B cell (primary cell): ENCODE measurements around the gene MAN1B1. TPM values are rescaled to one million over a fixed set of nuclear protein-coding genes. Genes with fewer than 3 reads are reported as not detected.

Source experiments
- ATAC-seq: fragments of 200-7000 bp; cut with Tn5 transposase; one replicate; pipeline ENCODE4 v1.10.0; 2021; ENCODE audit warnings: low read depth, mild to moderate bottlenecking, moderate number of reproducible peaks, moderate library complexity
- CTCF ChIA-PET: fragments of 350-600 bp; sonication (Branson Sonifier 250); formaldehyde crosslinking; loops from one replicate; lab custom pipeline; 2021; ENCODE audit warnings: antibody characterized with exemption, inconsistent platforms; lab: Charles Lee
- POLR2A ChIA-PET: fragments of 350-600 bp; sonication (Branson Sonifier 250); formaldehyde crosslinking; loops from one replicate; lab custom pipeline; 2021; ENCODE audit warnings: antibody characterized with exemption; lab: Charles Lee
- DNase-seq: peaks from one replicate; pipeline ENCODE4 v3.0.0; 2013
- H2AFZ ChIP-seq: 2 replicates; pipeline ENCODE4 v1.6.1; 2012; ENCODE audit warnings: mild to moderate bottlenecking, low read depth, low read length; ENCODE audit not compliant: insufficient read depth, poor library complexity, severe bottlenecking
- H3K27ac ChIP-seq, 2 donors: 1 replicate in 1 of 2; 2 replicates in 1 of 2; pipeline ENCODE4 v1.5.1; 2012 to 2013; ENCODE audit warnings: low read length in 2 of 2, mild to moderate bottlenecking in 2 of 2, moderate library complexity in 1 of 2
- H3K27me3 ChIP-seq, 4 experiments: fragments of 200-600 bp in 1 of 4; sonication (generic) in 1 of 4; replicated peaks in 1 of 4; 1 replicate in 2 of 4; 2 replicates in 2 of 4; pipeline versions ENCODE4 v1.6.1 to v1.7.0; 2013 to 2016; ENCODE audit warnings: low read length in 3 of 4, mild to moderate bottlenecking in 2 of 4, mixed read lengths in 1 of 4, moderate library complexity in 1 of 4; ENCODE audit not compliant: insufficient read depth in 4 of 4, control insufficient read depth in 3 of 4; ENCODE audit errors: control extremely low read depth in 1 of 4
- H3K36me3 ChIP-seq, 2 experiments: replicated peaks in 1 of 2; 1 replicate in 1 of 2; 2 replicates in 1 of 2; pipeline versions ENCODE4 v1.6.1 to v1.7.1; 2013; ENCODE audit warnings: low read length in 1 of 2; ENCODE audit not compliant: insufficient read depth in 2 of 2, control insufficient read depth in 1 of 2; ENCODE audit errors: control extremely low read depth in 1 of 2, extremely low read depth in 1 of 2
- H3K4me1 ChIP-seq, 2 donors: fragments of 200-600 bp in 1 of 2; sonication (generic) in 1 of 2; 1 replicate in 1 of 2; 2 replicates in 1 of 2; pipeline versions ENCODE4 v1.5.1 to v1.6.1; 2013 to 2017; ENCODE audit warnings: low read length in 2 of 2; ENCODE audit not compliant: control insufficient read depth in 2 of 2, insufficient read depth in 2 of 2
- H3K4me2 ChIP-seq: replicated peaks from 2 replicates; pipeline ENCODE3; 2012; ENCODE audit warnings: mild to moderate bottlenecking, low read depth, low read length; ENCODE audit not compliant: poor library complexity, severe bottlenecking
- H3K4me3 ChIP-seq, 5 experiments: fragments of 200-600 bp in 1 of 5; sonication (generic) in 1 of 5; 1 replicate in 3 of 5; 2 replicates in 2 of 5; pipeline versions ENCODE4 v1.5.1 to v1.7.0; 2011 to 2016; ENCODE audit warnings: low read length in 4 of 5, mild to moderate bottlenecking in 4 of 5, low read depth in 2 of 5, control low read depth in 1 of 5, moderate library complexity in 1 of 5; ENCODE audit not compliant: insufficient read depth in 1 of 5; ENCODE audit errors: control extremely low read depth in 1 of 5, extremely low read depth in 1 of 5
- H3K79me2 ChIP-seq: fragments of 200-600 bp; sonication (generic); one replicate; pipeline ENCODE4 v1.6.0; 2016; ENCODE audit warnings: low read length; ENCODE audit not compliant: control insufficient read depth, insufficient read depth
- H3K9ac ChIP-seq: fragments of 200-600 bp; sonication (generic); 2 replicates; pipeline ENCODE4 v1.6.1; 2017; ENCODE audit warnings: mild to moderate bottlenecking, low read length, moderate library complexity
- H3K9me3 ChIP-seq, 3 donors: one replicate each; pipeline versions ENCODE4 v1.6.1 to v1.7.1; 2013; ENCODE audit warnings: low read length in 2 of 3; ENCODE audit not compliant: control insufficient read depth in 2 of 3, insufficient read depth in 1 of 3; ENCODE audit errors: control extremely low read depth in 1 of 3
- H4K20me1 ChIP-seq: 2 replicates; pipeline ENCODE4 v1.6.0; 2012; ENCODE audit warnings: mild to moderate bottlenecking, low read length; ENCODE audit not compliant: insufficient read depth, control insufficient read depth, poor library complexity, severe bottlenecking
- H3K27ac Mint-ChIP-seq: one replicate; pipeline ENCODE4 v1.8.0; 2021; ENCODE audit warnings: mixed read lengths
- H3K27me3 Mint-ChIP-seq: one replicate; pipeline ENCODE4 v1.8.0; 2021; ENCODE audit warnings: mixed read lengths
- H3K4me1 Mint-ChIP-seq: one replicate; pipeline ENCODE4 v1.8.0; 2021; ENCODE audit warnings: mixed read lengths
- H3K4me3 Mint-ChIP-seq: one replicate; pipeline ENCODE4 v1.8.0; 2021; ENCODE audit warnings: mixed read lengths
- H3K9me3 Mint-ChIP-seq: one replicate; pipeline ENCODE4 v1.8.0; 2022; ENCODE audit warnings: mixed read lengths; ENCODE audit not compliant: insufficient read depth
- CTCF ChIP-seq: fragments of 200-600 bp; IDR thresholded peaks from one replicate; pipeline ENCODE4 v1.8.0; 2022; ENCODE audit warnings: antibody characterized with exemption, mild to moderate bottlenecking
- EZH2 ChIP-seq: IDR thresholded peaks from 2 replicates; pipeline ENCODE4 v1.6.1; 2012; ENCODE audit warnings: borderline replicate concordance, low read depth, mild to moderate bottlenecking, moderate library complexity, low read length; ENCODE audit not compliant: insufficient read depth, poor library complexity, severe bottlenecking
- WGBS: methylation state at CpG from one replicate; pipeline ENCODE4 v1.1.5; 2013; ENCODE audit warnings: missing lambda C conversion rate; ENCODE audit not compliant: insufficient coverage; 5-methylcytosine and 5-hydroxymethylcytosine counted together
- intact Hi-C: fragments of 100-400 bp; cut with micrococcal nuclease; formaldehyde crosslinking; loops from one replicate; pipeline ENCODE4 v1.10.0; 2022
- polyA plus RNA-seq: library from polyadenylated mRNA; depleted of rRNA; stranded (reverse); fragments of >200 nt; gene quantifications from 2 replicates; pipeline ENCODE4 v1.2.3, GENCODE V29; 2012
- total RNA-seq, 2 donors: library from RNA; stranded (reverse); fragments of 120-200 nt in 1 of 2; gene quantifications; 1 replicate in 1 of 2; 2 replicates in 1 of 2; pipeline versions ENCODE4 v1.2.3 to v1.2.4, GENCODE V29; 2013 to 2022

Gene MAN1B1
- total and polyA plus RNA-seq, 2 donors (not counting 1 experiment from before 2014, with no cell fraction given), result 47.0 to 68.4 TPM

GRCh38 chr9:137095664-137096517, 9.1 kb downstream of the MAN1B1 start:
- Mint-ChIP-seq H3K9me3 (no peaks in the 10 kb centered on the region), H3K27me3 (no peaks in the 10 kb centered on the region), H3K4me3 (peak overlapping the region; percentile 72), H3K27ac (peak overlapping the region; percentile 72), H3K4me1 (peaks cover 6% of the 10 kb centered on the region)
- POLR2A ChIA-PET, result interaction anchor here (0.5 to 1.2 kb wide), 3 partner anchors 10 to 533 kb away, joined by 6 read pairs; partner anchors contain the start of gene MAN1B1
- Histone ChIP-seq H3K36me3 (peaks cover 4 to 58% of the 10 kb centered on the region in 2 experiments), H3K27me3 (no peaks in the 10 kb centered on the region), H3K79me2 (peaks cover 4% of the 10 kb centered on the region), H2AFZ (peak overlapping the region; percentile 40), H3K4me2 (peak overlapping the region; percentile 37), H3K9ac (no peak overlapping the region), H4K20me1 (peaks cover 8% of the 10 kb centered on the region), H3K4me3 (peak overlapping the region in 2 of 5 experiments; percentile 15 to 30), H3K9me3 (no peaks in the 10 kb centered on the region), H3K27ac (peak overlapping the region; percentile 41 to 44), H3K4me1 (peaks cover 0 to 12% of the 10 kb centered on the region in 2 donors)
- WGBS, result 78% methylated on average over 27 of the region's 30 CpGs
- intact Hi-C loops, result no loop called here
- TF ChIP-seq EZH2 (no peak), CTCF (peak; percentile 49)
- DNase-seq, result peak; percentile 70
- CTCF ChIA-PET, result interaction anchor here (0.6 to 2.5 kb wide), 18 partner anchors 9 to 269 kb away, joined by 3 to 13 read pairs (median 4); partner anchors contain the start of genes ANAPC2, DPP7, MAN1B1 and NPDC1
- peak; percentile 96 for ATAC-seq
